ENCODE results near the gene PANK3.
"Not testable (repeated sequence)": the region's sequence is repeated elsewhere in the genome, so short reads cannot be mapped to it uniquely, and the experiment has no call there.

The PANK3 gene

DNA sequence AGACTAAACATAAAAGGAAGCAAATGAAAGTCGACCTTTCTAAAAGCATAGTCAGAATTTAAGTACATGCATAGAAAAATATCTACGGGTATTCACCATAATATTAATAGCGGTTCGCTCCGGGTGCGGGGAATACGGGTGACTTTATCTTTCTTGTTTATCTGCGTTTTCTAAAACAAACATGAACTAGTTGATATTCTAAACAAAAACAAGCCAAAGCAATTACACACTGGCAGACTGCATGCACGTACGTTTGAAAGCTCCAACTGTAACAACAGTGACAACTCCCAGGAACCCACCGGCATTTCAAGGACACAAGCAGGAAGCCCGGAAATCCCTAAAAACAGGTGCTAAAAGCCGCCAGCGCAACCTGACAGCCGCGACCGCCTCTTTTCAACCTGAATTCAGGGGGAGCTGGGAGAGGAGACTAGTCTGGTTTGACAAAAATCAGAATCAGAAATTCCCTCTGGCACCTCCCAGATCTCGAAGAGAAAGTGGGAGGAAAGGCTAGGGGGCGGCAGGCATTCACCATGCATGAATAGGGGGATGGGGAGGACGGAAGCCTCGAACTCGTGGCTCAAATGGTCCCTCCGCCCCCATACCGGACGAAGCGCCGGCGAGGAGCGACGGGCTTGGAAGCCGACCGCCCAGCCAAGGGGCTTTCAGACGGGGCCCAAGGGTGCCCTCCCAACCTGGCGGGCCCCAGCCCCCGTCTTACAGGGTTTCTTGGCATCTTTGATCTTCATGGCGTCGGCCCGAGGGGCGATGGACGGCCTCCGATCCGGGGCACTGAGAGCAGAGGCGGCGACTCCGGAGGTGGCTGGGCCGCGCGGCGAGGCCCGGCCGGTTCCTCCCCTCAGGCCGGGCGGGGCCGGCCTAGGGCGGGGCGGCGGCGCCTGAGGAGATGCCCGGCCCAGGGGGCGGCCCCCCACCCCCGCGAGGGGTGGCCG, at the start of gene PANK3:
Gene PANK3, minus strand, starts transcription at position 831 of the 950 bp plus-strand sequence. Its CDS starts 85 bp downstream, at position 746.
- FAIRE-seq = no peak

DNA sequence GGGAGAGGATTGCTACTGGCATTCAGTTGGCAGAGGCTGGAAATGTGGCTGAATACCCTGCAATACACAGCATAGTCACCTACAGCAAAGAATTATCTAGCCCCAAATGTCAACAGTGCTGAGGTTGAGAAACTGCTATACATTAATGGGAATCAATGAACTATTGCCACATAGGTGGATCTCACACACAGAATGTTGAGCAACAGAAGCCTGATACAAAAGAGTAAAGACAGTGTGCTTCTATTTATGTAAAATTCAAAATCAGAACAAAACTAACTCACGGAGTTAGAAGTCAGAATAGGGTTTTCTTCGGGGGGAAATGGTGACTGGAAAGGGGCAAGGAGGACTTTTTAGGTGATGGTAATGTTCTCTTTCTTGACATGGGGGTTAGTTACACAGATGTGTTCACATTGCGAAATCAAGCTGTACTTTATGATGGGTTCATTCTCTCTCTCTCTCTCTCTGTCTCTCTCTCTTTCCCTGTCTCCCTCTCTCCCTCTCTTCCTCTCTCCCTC, 45.7 kb upstream of the PANK3 start:
- FAIRE-seq (no peak), DNase-seq (ENCODE audit: low spot score) (no peak)

More for the DNA sequence above, at the start of gene PANK3:
- peak; percentile 92 for DNase-seq (ENCODE audit: low spot score)

DNA sequence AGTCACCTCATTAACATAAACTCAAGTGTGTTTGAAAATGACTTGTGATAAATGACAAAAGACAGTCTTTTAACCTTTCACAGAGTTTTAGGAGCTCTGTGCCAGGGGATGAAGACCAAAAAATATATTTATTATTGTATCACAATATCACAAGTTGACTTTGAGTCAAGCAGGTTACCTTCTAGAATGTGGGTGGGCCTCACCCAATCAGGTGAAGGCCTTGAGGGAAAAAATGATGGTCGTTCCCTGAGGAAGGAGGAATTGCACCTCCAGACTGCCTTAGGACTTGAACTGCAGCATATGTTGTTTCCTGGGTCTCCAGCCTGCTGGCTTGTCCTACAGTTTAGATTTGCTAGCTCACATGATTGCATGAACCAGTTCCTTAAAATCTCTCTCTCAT, 41.6 kb upstream of the PANK3 start:
- DNase-seq (ENCODE audit: low spot score) (no peak), FAIRE-seq (no peak)

DNA sequence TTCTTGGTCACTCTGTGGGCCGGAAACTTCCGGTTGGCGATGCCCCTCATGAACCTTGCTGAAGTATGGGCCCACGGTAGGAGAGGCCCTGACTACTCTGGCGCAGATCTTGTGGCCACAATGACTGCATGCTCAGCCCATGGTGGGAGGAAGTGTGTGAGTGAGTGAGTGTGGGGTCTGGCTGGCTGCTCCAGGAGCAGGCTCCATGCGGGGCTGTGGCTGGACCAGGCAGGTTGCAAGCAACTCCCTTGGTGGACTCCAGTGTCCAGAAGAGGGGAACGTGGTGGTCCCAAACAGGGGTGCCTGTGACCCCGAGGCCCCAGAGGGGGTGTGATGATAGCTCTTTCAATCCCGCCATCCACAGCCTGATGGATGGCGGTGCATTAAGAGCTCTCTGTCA, 35.5 kb upstream of the PANK3 start:
- FAIRE-seq (no peak), DNase-seq (ENCODE audit: low spot score) (no peak)

DNA sequence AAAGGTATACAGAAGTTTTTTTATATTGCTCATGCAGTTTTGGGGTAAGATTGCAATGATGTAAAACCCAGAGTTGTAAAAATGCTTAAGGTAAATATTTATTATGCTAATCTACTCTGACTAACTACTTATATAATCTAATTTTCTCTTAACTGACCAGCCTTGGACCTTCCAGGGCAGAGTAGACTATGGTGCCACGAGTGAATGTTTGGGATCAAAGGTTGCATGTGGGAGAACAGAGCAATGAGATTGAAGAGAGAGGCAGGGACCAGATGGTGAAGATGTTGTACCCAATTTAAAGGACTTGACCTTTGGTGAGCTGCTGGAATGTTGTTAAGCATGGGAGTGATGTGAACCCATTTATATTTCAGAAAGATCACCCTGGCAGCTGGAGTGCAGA, 34.8 kb upstream of the PANK3 start:
- no peak for FAIRE-seq

DNA sequence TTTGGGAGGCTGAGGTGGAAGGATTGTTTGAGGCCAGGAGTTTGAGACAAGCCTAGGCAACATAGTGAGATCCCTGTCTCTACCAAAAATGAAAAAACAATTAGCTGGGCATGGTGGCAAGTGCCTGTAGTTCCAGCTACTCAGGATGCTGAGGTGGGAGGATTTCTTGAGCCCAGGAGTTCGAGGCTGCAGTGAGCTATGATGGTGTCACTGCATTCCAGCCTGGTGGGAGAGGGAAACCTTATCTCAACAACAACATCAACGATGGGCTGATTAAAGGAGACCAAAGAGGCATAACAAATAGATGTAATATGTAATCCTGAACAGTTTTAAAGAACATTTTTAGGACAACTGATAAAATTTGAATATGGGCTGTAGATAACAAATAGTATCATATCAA, 34.2 kb upstream of the PANK3 start:
- FAIRE-seq = no peak

More for the DNA sequence above, 34.8 kb upstream of the PANK3 start:
- no peak for DNase-seq (ENCODE audit: low spot score)

DNA sequence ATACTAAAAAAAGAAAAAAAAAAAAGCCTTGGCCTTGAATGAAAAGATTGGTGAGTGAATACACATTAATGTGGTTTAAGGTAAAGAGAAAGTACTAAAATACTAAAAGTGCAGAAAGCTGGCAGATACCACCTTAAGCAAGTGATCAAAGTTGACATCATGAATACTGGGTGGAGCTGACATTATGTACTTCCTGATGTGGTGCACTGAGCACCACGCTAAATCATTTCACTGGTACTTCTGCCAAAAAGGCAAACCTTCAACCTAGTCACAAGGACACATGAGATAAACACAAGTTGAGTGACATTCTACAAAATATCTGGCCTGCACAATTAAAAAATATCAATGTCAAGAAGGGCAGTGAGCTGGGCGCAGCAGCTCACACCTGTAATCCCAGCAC, 33.8 kb upstream of the PANK3 start:
- DNase-seq (ENCODE audit: low spot score) = no peak
- no peak for FAIRE-seq

More for the DNA sequence above, 34.2 kb upstream of the PANK3 start:
- no peak for DNase-seq (ENCODE audit: low spot score)

DNA sequence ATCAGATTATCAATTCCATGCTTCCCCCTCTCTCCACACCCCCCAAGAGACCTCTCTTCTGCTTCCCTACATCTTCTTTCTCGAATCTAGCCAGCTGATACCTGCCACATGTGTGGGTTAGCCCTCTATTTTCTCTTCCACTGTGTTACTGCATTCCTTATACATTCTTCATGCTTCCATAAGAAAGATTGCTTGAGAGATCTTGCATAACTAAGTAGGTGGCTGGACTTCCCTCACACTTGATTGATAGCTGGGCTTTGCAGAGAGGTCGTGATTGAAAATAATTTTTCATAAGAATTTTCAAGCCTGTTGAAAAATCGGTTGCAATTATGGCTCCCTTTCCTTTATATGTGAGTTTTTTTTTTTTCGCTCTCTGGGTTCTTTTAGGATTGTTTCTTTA, 33.0 kb upstream of the PANK3 start:
- no peak for FAIRE-seq
- no peak for DNase-seq (ENCODE audit: low spot score)

DNA sequence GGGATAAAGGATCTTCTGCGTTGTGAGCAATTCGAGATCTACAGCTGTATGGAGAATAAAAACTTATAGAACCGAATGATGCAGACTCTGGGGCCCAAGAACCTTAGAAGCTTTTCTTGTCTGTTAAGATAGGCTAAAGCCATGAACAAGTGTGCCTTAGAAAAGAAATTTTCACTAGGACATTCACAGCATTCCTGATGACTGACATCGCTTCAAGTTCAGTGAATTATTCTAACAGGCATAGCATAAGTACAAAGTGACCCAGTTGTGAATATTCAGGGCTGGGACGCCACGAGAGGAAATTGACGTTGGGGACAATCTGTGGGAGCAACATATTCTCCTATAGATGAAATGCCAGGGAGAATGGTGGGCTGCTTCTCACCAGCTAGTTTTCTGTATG, 32.0 kb upstream of the PANK3 start:
- FAIRE-seq (no peak), DNase-seq (ENCODE audit: low spot score) (no peak)

DNA sequence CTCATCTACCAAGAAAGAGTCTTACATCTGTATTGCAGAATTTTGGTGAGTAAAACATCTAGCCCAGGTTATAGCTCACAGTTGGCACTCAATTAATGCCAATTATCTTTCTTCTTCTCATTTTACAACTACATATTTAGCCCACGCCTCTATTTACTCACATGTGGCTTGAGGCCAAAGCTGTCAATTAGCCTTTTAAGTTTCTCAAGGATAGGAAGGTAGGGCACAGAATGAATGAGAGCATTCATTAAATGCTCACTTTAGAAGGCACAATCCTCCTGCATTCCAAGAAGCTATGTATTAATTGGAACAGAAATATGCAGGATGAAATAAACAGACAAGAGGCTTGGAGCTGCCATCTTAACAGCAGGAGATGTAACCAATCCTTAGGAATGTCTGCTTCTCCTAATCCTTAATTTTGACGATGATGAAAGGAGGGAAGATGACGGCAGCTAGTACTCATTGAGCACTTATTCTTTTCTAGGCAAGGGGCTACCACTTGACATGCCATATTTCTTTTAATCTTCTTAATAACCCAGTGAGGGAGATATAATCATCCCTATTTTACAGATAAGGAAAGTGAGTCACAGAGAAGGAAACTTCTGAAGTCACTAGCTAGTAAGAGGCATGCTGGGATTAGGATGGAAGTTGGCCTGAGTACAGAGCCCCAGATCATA, 30.8 kb upstream of the PANK3 start:
- FAIRE-seq = no peak
- no peak for DNase-seq (ENCODE audit: low spot score)

DNA sequence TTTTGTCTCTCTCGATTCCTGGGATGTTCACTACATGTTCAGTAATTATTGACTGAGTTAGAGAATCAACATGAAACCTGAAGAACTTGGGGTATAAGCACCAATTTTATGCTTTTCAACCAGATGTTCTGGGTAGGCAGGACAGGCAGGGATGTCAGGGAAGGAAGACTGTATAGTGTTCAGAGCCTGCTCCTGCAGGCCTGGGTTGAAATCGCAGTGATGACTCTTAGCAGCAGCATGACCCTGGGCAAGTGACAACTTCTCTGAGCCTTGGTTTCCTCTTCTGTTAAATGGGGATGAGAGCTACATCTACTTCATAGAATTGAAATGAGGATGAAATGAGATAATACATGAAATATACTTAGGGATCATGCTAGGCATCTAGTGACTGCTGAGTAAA, 29.7 kb upstream of the PANK3 start:
- no peak for DNase-seq (ENCODE audit: low spot score)
- FAIRE-seq = no peak

DNA sequence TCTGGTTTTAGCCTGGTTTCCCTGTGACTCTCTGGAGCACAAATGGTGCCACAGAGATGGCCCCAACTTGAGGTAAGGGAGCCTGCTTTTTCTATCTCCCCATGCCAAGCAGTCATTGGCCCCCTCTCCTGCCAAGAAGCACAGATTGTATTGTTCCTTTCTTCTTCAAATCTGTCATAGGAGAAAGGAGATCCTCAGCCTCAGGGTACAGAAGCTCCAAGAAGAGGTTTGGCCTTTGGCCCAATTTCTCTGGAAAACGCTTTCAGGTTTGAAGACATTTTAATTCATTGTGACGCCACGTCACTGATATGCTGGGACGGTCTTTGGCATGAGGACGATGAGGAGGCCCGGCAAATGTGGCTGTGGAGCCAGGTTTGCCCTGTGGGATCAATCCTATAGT, 29.2 kb upstream of the PANK3 start:
- no peak for FAIRE-seq
- no peak for DNase-seq (ENCODE audit: low spot score)

DNA sequence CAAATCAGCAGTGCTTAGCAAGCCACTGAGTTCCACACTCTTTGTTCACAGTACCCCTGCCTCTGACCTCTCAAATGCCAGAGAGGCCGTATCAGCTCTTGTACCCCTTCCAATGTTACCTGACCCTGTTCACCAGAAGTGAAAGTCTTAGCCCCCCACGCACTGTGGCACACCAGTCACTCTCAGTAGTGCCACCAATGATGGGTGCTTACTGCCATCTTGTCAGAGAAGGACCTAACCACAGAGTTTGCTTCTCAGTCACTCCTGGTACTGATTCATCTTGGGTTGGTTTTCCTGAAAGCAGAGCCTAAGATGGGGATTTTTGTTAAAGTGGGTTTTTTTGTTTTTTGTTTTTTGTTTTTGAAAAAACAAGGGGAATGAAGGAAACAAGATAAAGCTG, 28.8 kb upstream of the PANK3 start:
- FAIRE-seq (no peak), DNase-seq (ENCODE audit: low spot score) (no peak)

DNA sequence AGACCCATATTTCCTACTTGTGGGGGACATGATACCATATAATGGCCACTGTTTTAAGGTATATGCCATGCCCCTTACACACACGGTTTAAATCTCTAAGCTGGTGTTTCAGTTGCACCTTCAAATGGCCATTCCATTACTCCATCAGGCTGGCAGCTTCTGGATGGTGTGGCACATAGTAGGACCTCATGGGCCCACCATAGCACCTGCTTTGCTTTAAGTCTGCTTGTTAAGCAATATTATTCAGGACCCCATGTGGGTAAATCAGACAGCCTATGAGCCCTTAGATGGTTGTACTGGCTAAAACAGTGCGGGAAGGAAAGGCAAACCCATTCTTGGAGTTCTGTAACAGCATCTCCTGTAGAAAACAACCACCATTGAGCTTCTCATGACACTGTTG, 27.4 kb upstream of the PANK3 start:
- no peak for FAIRE-seq
- no peak for DNase-seq (ENCODE audit: low spot score)

DNA sequence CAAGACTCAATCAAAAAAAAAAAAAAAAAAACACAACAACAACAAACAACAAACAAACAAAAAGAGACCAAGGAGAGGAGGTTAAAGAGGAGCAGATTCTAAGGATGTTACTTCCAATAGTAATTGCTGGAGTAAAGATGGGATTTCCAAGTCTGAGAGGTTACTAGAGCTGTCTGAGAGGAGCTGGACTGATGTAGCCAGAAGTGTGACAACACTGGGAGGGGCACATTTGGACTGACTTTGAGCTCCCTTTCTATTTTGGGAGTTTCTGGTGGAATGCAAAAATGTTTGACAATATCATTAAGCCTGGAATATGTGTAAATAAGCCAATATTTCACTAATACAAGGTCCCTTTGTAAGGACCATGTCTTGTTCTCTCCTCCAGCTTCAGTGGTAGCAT, 25.3 kb upstream of the PANK3 start:
- FAIRE-seq (no peak), DNase-seq (ENCODE audit: low spot score) (no peak)

DNA sequence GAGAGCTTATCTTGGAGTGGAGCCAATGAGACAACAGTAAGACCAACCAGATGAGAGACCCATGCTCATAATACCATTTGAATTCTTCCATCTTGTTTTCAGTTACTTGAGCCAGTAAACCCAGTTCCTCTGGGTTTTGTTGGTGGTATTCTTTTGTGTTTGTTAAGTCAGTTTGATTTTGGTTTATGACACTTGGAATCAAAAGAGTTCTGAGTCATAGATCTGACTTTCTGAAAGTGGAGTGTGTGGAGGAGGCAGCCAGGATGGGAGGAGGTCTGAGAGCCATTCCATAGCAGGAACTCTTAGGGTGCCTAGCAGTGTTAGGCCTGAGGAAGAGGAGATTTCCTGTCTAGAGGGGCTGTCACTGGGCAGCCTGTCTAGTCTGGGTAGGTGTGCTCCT, 24.6 kb upstream of the PANK3 start:
- FAIRE-seq = no peak
- peak; percentile 20 for DNase-seq (ENCODE audit: low spot score)

DNA sequence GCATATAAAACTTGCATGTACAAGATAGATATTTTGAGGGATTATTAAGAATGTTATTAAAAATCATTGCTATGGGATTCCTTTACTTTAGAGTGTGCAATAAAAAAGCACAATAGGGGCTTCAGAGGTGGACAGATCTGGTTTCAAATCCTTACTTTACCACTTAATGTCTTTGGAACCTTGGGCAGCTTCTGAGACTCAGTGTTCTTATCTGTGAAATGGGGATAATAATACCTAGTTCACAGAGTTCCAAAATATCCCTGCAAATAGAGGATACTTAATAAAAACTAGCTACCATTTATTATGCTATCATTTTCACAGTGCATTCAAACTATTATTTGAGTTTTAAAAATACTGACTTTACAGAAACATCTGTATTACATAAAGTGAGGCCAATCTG, 23.3 kb upstream of the PANK3 start:
- DNase-seq (ENCODE audit: low spot score) = no peak
- no peak for FAIRE-seq

DNA sequence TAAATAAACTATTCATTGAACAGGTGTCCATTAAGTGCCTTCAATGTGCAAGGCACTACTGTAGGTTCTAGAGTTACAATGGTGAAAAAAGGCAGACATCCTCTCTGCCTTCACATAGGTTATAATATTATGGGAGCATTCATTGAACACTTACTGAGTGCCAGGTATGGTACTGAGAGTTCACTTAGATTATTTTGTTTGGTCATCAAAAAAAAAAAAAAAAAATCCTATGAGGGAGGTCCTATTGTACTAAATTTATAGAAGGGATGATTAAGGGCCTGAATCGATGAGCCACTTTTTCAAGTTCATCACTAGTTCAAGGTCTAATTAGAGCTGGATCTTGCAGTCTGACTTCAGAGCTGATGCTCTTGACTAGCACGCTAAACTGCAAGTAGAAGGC, 22.8 kb upstream of the PANK3 start:
- DNase-seq (ENCODE audit: low spot score) = no peak
- FAIRE-seq = no peak

DNA sequence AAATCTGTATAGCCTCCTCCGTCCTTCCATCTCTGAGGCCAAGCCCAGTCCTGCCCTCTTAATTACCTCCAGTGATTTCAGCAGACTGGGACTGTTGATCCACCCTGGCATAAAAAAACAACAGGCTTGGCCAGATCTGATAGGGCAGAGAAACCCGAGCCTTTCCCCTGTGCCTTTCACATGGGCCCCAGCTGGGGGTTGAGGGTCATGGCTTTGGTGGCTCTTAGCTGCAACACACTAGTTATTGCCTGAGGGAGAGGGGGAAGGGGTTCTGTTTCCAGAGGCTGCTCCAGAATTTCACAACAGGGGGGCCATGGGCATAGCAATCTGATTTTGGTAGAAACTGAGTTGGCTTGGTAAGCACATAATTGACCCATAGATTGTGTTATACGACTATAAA, 21.2 kb upstream of the PANK3 start:
- FAIRE-seq (no peak), DNase-seq (ENCODE audit: low spot score) (no peak)

DNA sequence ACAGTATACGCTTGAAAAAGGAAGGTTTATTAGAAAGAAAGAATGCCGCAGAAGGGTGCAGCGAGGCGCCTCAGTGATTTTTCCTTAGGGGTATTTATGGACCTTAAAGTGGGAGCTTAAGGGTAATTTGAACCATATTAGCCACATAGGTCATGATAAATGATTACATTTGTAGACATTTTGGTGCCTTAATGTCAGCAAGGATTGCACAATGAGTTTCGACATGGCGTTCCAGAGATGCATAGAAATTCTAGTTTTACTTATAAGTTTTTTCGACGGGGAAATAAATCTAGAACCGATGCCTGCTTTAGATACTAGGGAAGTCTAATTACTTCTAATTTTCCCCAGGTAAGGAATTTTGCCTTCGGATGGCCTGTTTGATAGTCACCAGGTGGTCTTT, 20.7 kb upstream of the PANK3 start:
- FAIRE-seq (no peak), DNase-seq (ENCODE audit: low spot score) (no peak)

DNA sequence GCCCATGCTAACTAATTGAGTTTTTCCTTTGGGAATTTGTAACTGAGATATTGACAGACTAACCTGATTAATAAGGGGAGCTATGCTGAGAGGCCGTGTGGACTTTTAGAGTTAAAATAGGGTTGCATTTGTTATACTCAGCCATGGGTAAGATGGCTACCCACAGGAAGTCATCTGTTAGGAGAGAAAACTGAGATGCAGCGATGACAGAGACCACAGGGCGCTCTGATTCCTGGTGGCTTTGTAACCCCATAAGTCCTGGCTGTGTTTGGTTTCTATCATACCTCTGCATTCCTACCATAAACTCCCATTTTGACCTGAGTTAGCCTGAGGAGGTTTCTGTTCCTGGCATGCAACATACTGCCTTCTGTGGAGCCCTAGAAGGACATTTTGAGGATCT, 19.5 kb upstream of the PANK3 start:
- FAIRE-seq = no peak
- no peak for DNase-seq (ENCODE audit: low spot score)

DNA sequence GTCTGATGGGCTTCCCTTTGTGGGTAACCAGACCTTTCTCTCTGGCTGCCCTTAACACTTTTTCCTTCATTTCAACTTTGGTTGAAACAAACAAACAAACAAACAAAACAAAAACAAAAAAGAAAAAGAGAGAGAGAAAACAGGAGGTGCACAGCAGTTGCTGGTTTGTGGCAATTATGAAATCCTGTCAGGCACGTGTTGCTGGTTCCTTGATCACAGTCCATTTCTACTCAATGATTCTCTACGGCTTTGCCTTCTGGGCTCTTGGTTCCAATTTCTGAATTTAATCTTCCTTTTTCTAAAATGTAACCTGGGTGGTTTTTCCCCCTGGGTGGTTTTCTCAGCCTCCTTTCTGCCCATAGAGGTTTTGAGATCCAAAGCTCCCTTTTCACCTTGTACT, 17.8 kb upstream of the PANK3 start:
- no peak for FAIRE-seq

DNA sequence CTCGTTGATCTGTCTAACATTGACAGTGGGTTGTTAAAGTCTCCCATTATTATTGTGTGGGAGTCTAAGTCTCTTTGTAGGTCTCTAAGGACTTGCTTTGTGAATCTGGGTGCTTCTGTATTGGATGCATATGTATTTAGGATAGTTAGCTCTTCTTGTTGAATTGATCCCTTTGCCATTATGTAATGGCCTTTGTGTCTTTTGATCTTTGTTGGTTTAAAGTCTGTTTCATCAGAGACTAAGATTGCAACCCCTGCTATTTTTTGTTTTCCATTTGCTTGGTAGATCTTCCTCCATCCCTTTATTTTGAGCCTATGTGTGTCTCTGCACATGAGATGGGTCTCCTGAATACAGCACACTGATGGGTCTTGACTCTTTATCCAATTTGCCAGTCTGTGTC, 17.0 kb upstream of the PANK3 start:
- not testable (repeated sequence) for FAIRE-seq; DNase-seq (ENCODE audit: low spot score)

More for the DNA sequence above, 17.8 kb upstream of the PANK3 start:
- DNase-seq (ENCODE audit: low spot score) = no peak

All from urothelium cell line (cell line).